H1 (cell line): Measurements from ENCODE around the gene TMEM108. TPM values are rescaled to one million over a fixed set of nuclear protein-coding genes. Genes with fewer than 3 reads are reported as not detected.

Experiments
- CTCF ChIA-PET: fragments of 300-600 bp; sonication (Branson Sonifier 250); formaldehyde crosslinking; loops from one replicate; lab custom pipeline; 2021; ENCODE audit not compliant: partially characterized antibody; lab: Charles Lee
- POLR2A ChIA-PET: fragments of 300-600 bp; sonication (Branson Sonifier 250); formaldehyde crosslinking; loops from one replicate; lab custom pipeline; 2021; ENCODE audit warnings: inconsistent platforms; ENCODE audit not compliant: partially characterized antibody; lab: Charles Lee
- DNase-seq, 2 experiments: peaks; one replicate each; pipeline versions ENCODE4 v3.0.0 to v3.0.0-alpha.2; 2010 to 2022; ENCODE audit warnings: low spot score in 2 of 2, low read depth in 1 of 2, mixed read lengths in 1 of 2
- FAIRE-seq: peaks from 2 replicates; lab custom pipeline; 2011; peaks lifted over from hg19 to GRCh38; lab: Jason Lieb, UNC
- H2AFZ ChIP-seq: 2 replicates; pipeline ENCODE4 v1.8.1; 2012; ENCODE audit warnings: low read length, inconsistent platforms
- H2AK5ac ChIP-seq: 2 replicates; pipeline ENCODE4 v1.6.1; 2013; ENCODE audit warnings: low read depth, low read length
- H2BK120ac ChIP-seq: replicated peaks from 2 replicates; pipeline ENCODE3; 2013; ENCODE audit warnings: low read depth, low read length, inconsistent platforms
- H2BK12ac ChIP-seq: 2 replicates; pipeline ENCODE4 v1.6.1; 2013; ENCODE audit warnings: low read depth, low read length
- H2BK15ac ChIP-seq: 2 replicates; pipeline ENCODE4 v1.6.1; 2013; ENCODE audit warnings: low read length
- H2BK20ac ChIP-seq: 2 replicates; pipeline ENCODE4 v1.6.1; 2013; ENCODE audit warnings: low read length
- H2BK5ac ChIP-seq: 2 replicates; pipeline ENCODE4 v1.6.1; 2013; ENCODE audit warnings: low read depth, low read length
- H3K14ac ChIP-seq: 2 replicates; pipeline ENCODE4 v1.6.1; 2013; ENCODE audit warnings: inconsistent platforms; ENCODE audit not compliant: insufficient read length
- H3K18ac ChIP-seq: 2 replicates; pipeline ENCODE4 v1.6.1; 2013; ENCODE audit warnings: low read length; ENCODE audit errors: extremely low read depth
- H3K23ac ChIP-seq: 2 replicates; pipeline ENCODE4 v1.6.1; 2013; ENCODE audit warnings: inconsistent platforms; ENCODE audit not compliant: insufficient read length
- H3K23me2 ChIP-seq: 2 replicates; pipeline ENCODE4 v1.6.1; 2013; ENCODE audit warnings: low read depth, low read length
- H3K27ac ChIP-seq: 2 replicates; pipeline ENCODE4 v1.6.1; 2011; ENCODE audit warnings: low read depth, low read length, inconsistent platforms
- H3K27me3 ChIP-seq, 4 experiments: replicated peaks in 1 of 4; 1 replicate in 1 of 4; 2 replicates in 3 of 4; pipeline versions ENCODE4 v1.6.1 to v1.8.1; 2011 to 2013; ENCODE audit warnings: low read length in 3 of 4, mild to moderate bottlenecking in 3 of 4, inconsistent platforms in 2 of 4, mixed read lengths in 2 of 4, moderate library complexity in 1 of 4; ENCODE audit not compliant: control insufficient read depth in 3 of 4, insufficient read depth in 3 of 4; ENCODE audit errors: extremely low read depth in 1 of 4
- H3K36me3 ChIP-seq, 4 experiments: 2 replicates each; pipeline versions ENCODE4 v1.6.1 to v1.8.1; 2011 to 2013; ENCODE audit warnings: mild to moderate bottlenecking in 4 of 4, low read length in 3 of 4, moderate library complexity in 2 of 4, control low read depth in 1 of 4, inconsistent platforms in 1 of 4; ENCODE audit not compliant: insufficient read depth in 4 of 4, control insufficient read depth in 2 of 4
- H3K4ac ChIP-seq: replicated peaks from 2 replicates; pipeline ENCODE3; 2013; ENCODE audit warnings: low read length, low read depth, mixed read lengths, inconsistent platforms; ENCODE audit not compliant: insufficient read length
- H3K4me1 ChIP-seq, 4 experiments: replicated peaks in 1 of 4; 1 replicate in 1 of 4; 2 replicates in 3 of 4; pipeline versions ENCODE4 v1.6.1 to v1.8.1; 2011 to 2013; ENCODE audit warnings: low read length in 3 of 4, inconsistent platforms in 2 of 4, mixed read lengths in 1 of 4; ENCODE audit not compliant: insufficient read depth in 4 of 4, control insufficient read depth in 3 of 4
- H3K4me2 ChIP-seq, 2 experiments: 2 replicates each; pipeline versions ENCODE4 v1.6.1 to v1.8.1; 2011 to 2013; ENCODE audit warnings: low read depth in 2 of 2, low read length in 2 of 2, control low read depth in 1 of 2, inconsistent platforms in 1 of 2, mild to moderate bottlenecking in 1 of 2; ENCODE audit not compliant: insufficient read depth in 1 of 2
- H3K4me3 ChIP-seq, 4 experiments: fragments of 200-600, 300-600 bp in 1 of 4; sonication (generic), shearing (Covaris generic), sonication (Bioruptor Twin) in 1 of 4; 2 replicates each; pipeline versions ENCODE4 v1.5.1 to v1.8.1; 2011 to 2016; ENCODE audit warnings: low read length in 4 of 4, low read depth in 3 of 4, control low read depth in 2 of 4, inconsistent platforms in 2 of 4, mild to moderate bottlenecking in 2 of 4, mixed read lengths in 1 of 4, moderate library complexity in 1 of 4; ENCODE audit not compliant: insufficient read depth in 2 of 4; ENCODE audit errors: extremely low read depth in 1 of 4
- H3K56ac ChIP-seq: replicated peaks from 2 replicates; pipeline ENCODE3; 2013; ENCODE audit warnings: low read depth, mild to moderate bottlenecking, mixed read lengths, low read length, inconsistent platforms; ENCODE audit not compliant: insufficient read length
- H3K79me1 ChIP-seq: 2 replicates; pipeline ENCODE4 v1.6.1; 2013; ENCODE audit warnings: low read depth, low read length, control low read depth
- H3K79me2 ChIP-seq, 2 experiments: 2 replicates each; pipeline versions ENCODE4 v1.6.1 to v1.8.1; 2012 to 2013; ENCODE audit warnings: low read length in 2 of 2, mild to moderate bottlenecking in 2 of 2, inconsistent platforms in 1 of 2; ENCODE audit not compliant: insufficient read depth in 2 of 2, control insufficient read depth in 1 of 2
- H3K9ac ChIP-seq, 4 experiments: replicated peaks in 1 of 4; 1 replicate in 1 of 4; 2 replicates in 3 of 4; pipeline versions ENCODE4 v1.6.1 to v1.8.1; 2011 to 2013; ENCODE audit warnings: low read depth in 3 of 4, low read length in 3 of 4, control low read depth in 2 of 4, mild to moderate bottlenecking in 2 of 4, moderate library complexity in 2 of 4, inconsistent platforms in 1 of 4; ENCODE audit errors: extremely low read depth in 1 of 4
- H3K9me3 ChIP-seq, 2 experiments: 2 replicates each; pipeline versions ENCODE4 v1.6.1 to v1.8.1; 2012 to 2013; ENCODE audit warnings: mild to moderate bottlenecking in 2 of 2, moderate library complexity in 2 of 2, control low read depth in 1 of 2, inconsistent platforms in 1 of 2, low read depth in 1 of 2, low read length in 1 of 2, mixed read lengths in 1 of 2; ENCODE audit not compliant: insufficient read depth in 2 of 2
- H4K20me1 ChIP-seq, 2 experiments: replicated peaks in 1 of 2; 2 replicates each; pipeline versions ENCODE3 to v1.8.1; 2011 to 2013; ENCODE audit warnings: inconsistent platforms in 2 of 2, low read length in 2 of 2, mild to moderate bottlenecking in 1 of 2; ENCODE audit not compliant: insufficient read depth in 2 of 2, control insufficient read depth in 1 of 2
- H4K5ac ChIP-seq: 2 replicates; pipeline ENCODE4 v1.6.1; 2013; ENCODE audit warnings: low read length, low read depth, mixed read lengths, inconsistent platforms; ENCODE audit not compliant: insufficient read length
- H4K8ac ChIP-seq: 2 replicates; pipeline ENCODE4 v1.8.0; 2013; ENCODE audit warnings: mild to moderate bottlenecking, moderate library complexity, low read length, inconsistent platforms; ENCODE audit not compliant: insufficient read depth; ENCODE audit errors: extremely low read depth
- H4K91ac ChIP-seq: replicated peaks from 2 replicates; pipeline ENCODE3; 2013; ENCODE audit warnings: low read length, mixed read lengths, inconsistent platforms; ENCODE audit not compliant: insufficient read length
- ASH2L ChIP-seq: fragments of 200-600, 300-600 bp; sonication (generic); IDR thresholded peaks from one replicate; pipeline ENCODE4 v1.7.1; 2017; ENCODE audit warnings: low read length
- EZH2 ChIP-seq: fragments of 200-600 bp; sonication (generic); IDR thresholded peaks from 2 replicates; pipeline ENCODE4 v1.7.1; 2012; ENCODE audit warnings: low read depth, mild to moderate bottlenecking, moderate library complexity, low read length, inconsistent platforms; ENCODE audit not compliant: severe bottlenecking
- GABPA ChIP-seq: IDR thresholded peaks from 2 replicates; pipeline ENCODE4 v1.6.1; 2011; ENCODE audit warnings: mild to moderate bottlenecking, low read length, moderate library complexity, borderline replicate concordance; ENCODE audit not compliant: insufficient read depth
- JUND ChIP-seq: IDR thresholded peaks from 2 replicates; pipeline ENCODE4 v1.6.1; 2011; ENCODE audit warnings: mild to moderate bottlenecking, improper control_type of control experiment, low read length
- KDM4A ChIP-seq: IDR thresholded peaks from one replicate; pipeline ENCODE4 v1.7.1; 2012; ENCODE audit warnings: low read depth, mild to moderate bottlenecking, moderate library complexity, low read length, inconsistent platforms; ENCODE audit not compliant: severe bottlenecking
- RFX5 ChIP-seq: IDR thresholded peaks from 2 replicates; pipeline ENCODE4 v1.6.1; 2011; ENCODE audit warnings: low read depth, low read length, improper control_type of control experiment, borderline replicate concordance
- SAP30 ChIP-seq: fragments of 300-600 bp; sonication (generic); IDR thresholded peaks from 2 replicates; pipeline ENCODE4 v1.7.1; 2012; ENCODE audit warnings: low read length, moderate library complexity, mild to moderate bottlenecking, inconsistent platforms; ENCODE audit not compliant: insufficient read depth, insufficient replicate concordance
- YY1 ChIP-seq: IDR thresholded peaks from 2 replicates; pipeline ENCODE4 v1.6.1; 2011; ENCODE audit warnings: low read depth, mild to moderate bottlenecking, low read length
- WGBS, 2 experiments: shearing (Covaris generic) in 1 of 2; methylation state at CpG; one replicate each; pipeline versions ENCODE4 v1.1.6 to v1.1.7; 2013 to 2015; ENCODE audit warnings: low lambda C conversion rate in 2 of 2, mixed read lengths in 2 of 2, inconsistent platforms in 1 of 2, low coverage in 1 of 2, missing lambda C conversion rate in 1 of 2; ENCODE audit not compliant: insufficient replicate concordance in 2 of 2, insufficient coverage in 1 of 2, insufficient read length in 1 of 2; ENCODE audit errors: extremely low coverage in 1 of 2, missing lambda C conversion rate in 1 of 2; 5-methylcytosine and 5-hydroxymethylcytosine counted together
- polyA plus RNA-seq, 7 experiments: library from polyadenylated mRNA; depleted of rRNA in 3 of 7; stranded (reverse) in 5 of 7; unstranded in 2 of 7; fragments of >200 nt in 5 of 7; fragments of 200-250 nt in 2 of 7; gene quantifications; 1 replicate in 5 of 7; 2 replicates in 1 of 7; 4 replicates in 1 of 7; pipeline versions ENCODE4 v1.2.1 to v1.2.3, GENCODE V29; 2011 to 2013; ENCODE audit warnings: missing spikeins in 2 of 7, mixed read lengths in 2 of 7
- total RNA-seq: library from RNA; stranded (reverse); fragmentation: NEBNext Ultra II Directional; extraction: Animal tissue kit (Norgen Biotek cat#: 25700); gene quantifications from 2 replicates; pipeline ENCODE4 v1.2.1, GENCODE V29; 2021
- TF ChIP-seq, protein P1 (sequence below): IDR thresholded peaks from 2 replicates; pipeline ENCODE4 v1.6.1; 2011; ENCODE audit warnings: low read depth, mild to moderate bottlenecking, low read length; ENCODE audit not compliant: insufficient read depth

The TMEM108 gene
- total and polyA plus RNA-seq, 2 of the 8 experiments (the other 6 are each of a cell fraction or from before 2014, with no cell fraction given) = 14.3 to 16.2 TPM

DNA sequence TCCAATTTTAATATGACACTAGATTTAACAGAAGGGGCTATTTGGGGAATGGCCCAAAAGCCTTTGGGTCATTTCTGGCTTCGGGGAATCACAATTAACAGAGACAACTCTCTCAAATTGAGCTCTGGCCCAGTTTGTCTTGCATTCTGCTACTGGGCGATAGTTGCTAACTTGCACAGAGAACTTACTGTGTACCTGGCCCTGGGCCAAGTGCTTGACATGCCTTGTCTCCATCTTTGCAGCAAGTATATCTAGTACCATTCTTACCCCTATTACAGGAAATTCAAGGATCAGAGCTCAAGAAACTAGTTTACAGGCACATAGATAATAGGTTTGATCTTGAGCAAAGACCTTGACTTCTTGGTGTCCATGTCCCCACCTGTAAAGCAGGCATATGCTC is 175.7 kb downstream of the TMEM108 start:
- Histone ChIP-seq H3K36me3 (no peaks in the 10 kb centered on the region), H4K8ac (no peak overlapping the region), H2BK5ac (no peak overlapping the region), H2BK15ac (no peak overlapping the region), H2BK20ac (no peak overlapping the region), H4K5ac (no peak overlapping the region), H3K27me3 (no peaks in the 10 kb centered on the region), H3K23me2 (no peaks in the 10 kb centered on the region), H3K14ac (no peak overlapping the region), H3K4me2 (no peak overlapping the region), H2AFZ (no peak overlapping the region), H3K23ac (no peak overlapping the region), H4K91ac (no peak overlapping the region), H2BK120ac (no peak overlapping the region), H2AK5ac (no peak overlapping the region), H4K20me1 (no peaks in the 10 kb centered on the region), H3K9me3 (no peaks in the 10 kb centered on the region), H3K9ac (no peak overlapping the region), H3K56ac (no peak overlapping the region), H3K27ac (no peak overlapping the region), H3K79me2 (no peaks in the 10 kb centered on the region), H3K4me1 (peaks cover 0 to 7% (median 3%) of the 10 kb centered on the region in 4 experiments; a peak in 4 of 7 replicates), H3K4ac (no peak overlapping the region), H2BK12ac (no peak overlapping the region), H3K79me1 (no peaks in the 10 kb centered on the region), H3K4me3 (no peak overlapping the region), H3K18ac (no peak overlapping the region)
- CTCF ChIA-PET = interaction anchor here (1.1 to 1.9 kb wide), 3 partner anchors 68 to 488 kb away, joined by 3 to 7 read pairs (median 4); no protein-coding TSS in a partner anchor
- WGBS, 2 experiments = 97% methylated on average over 2 of the region's 2 CpGs; no CpG with 5 or more reads in 1 of the 2 experiments
- POLR2A ChIA-PET = no interaction called here
- FAIRE-seq (no peak), DNase-seq (no peak)
- TF ChIP-seq ASH2L = no peak
- no peak for TF ChIP-seq RFX5
- no peak for TF ChIP-seq YY1
- TF ChIP-seq SAP30 = no peak
- TF ChIP-seq EZH2 = no peak
- no peak for TF ChIP-seq KDM4A
- no peak for TF ChIP-seq GABPA
- TF ChIP-seq, protein P1, sequence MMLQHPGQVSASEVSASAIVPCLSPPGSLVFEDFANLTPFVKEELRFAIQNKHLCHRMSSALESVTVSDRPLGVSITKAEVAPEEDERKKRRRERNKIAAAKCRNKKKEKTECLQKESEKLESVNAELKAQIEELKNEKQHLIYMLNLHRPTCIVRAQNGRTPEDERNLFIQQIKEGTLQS = no peak
- TF ChIP-seq JUND = no peak
